ENCODE measurements around the gene TRIM74.
"Not testable (repeated sequence)": the region's sequence is repeated elsewhere in the genome, so short reads cannot be mapped to it uniquely, and the experiment has no call there.

- not testable (repeated sequence) for TF ChIP-seq SUZ12 (IDR thresholded peaks at IDR 0.05; ENCODE audit: extremely low read depth, insufficient read depth, insufficient read length); YY1 (IDR thresholded peaks at IDR 0.05; ENCODE audit: insufficient read depth, insufficient read length); ZNF274 (IDR thresholded peaks at IDR 0.05; ENCODE audit: low read depth, low read length)
These were observed 54.3 kb downstream of the TRIM74 start for GRCh38 chr7:72914756-72915525.
